Activated CD4-positive, alpha-beta T cell treated with anti-CD3 and anti-CD28 coated beads, Interleukin-2, amount 10 ng/mL, durations not matched to agents 7 days and 5 days (primary cell): ENCODE measurements around the gene KRTAP20-4. TPM values are rescaled to one million over a fixed set of nuclear protein-coding genes. Genes with fewer than 3 reads are reported as not detected.

ENCODE experiments used
- CTCF ChIA-PET: fragments of 350-600 bp; sonication (Branson Sonifier 250); formaldehyde crosslinking; loops from one replicate; lab custom pipeline; 2021; ENCODE audit warnings: antibody characterized with exemption; lab: Charles Lee
- POLR2A ChIA-PET: fragments of 350-600 bp; sonication (Branson Sonifier 250); formaldehyde crosslinking; loops from one replicate; lab custom pipeline; 2021; ENCODE audit warnings: antibody characterized with exemption; lab: Charles Lee
- DNase-seq: peaks from one replicate; pipeline ENCODE4 v3.0.0-alpha.2; 2020
- H3K27ac Mint-ChIP-seq: one replicate; pipeline ENCODE4 v1.8.0; 2021; ENCODE audit warnings: mild to moderate bottlenecking, moderate library complexity, mixed read lengths
- H3K27me3 Mint-ChIP-seq: one replicate; pipeline ENCODE4 v1.8.0; 2021; ENCODE audit warnings: mixed read lengths
- H3K36me3 Mint-ChIP-seq: one replicate; pipeline ENCODE4 v1.8.0; 2021; ENCODE audit warnings: low read depth, mixed read lengths
- H3K4me1 Mint-ChIP-seq: one replicate; pipeline ENCODE4 v1.8.0; 2021; ENCODE audit warnings: mixed read lengths
- H3K4me3 Mint-ChIP-seq: one replicate; pipeline ENCODE4 v1.8.0; 2021; ENCODE audit warnings: mild to moderate bottlenecking, moderate library complexity, mixed read lengths
- H3K9me3 Mint-ChIP-seq: one replicate; pipeline ENCODE4 v1.8.0; 2021; ENCODE audit warnings: mixed read lengths
- total RNA-seq, 2 experiments: library from RNA; stranded (reverse); gene quantifications; one replicate each; pipeline ENCODE4 v1.2.3, GENCODE V29; 2021

Gene KRTAP20-4
- not detected for total RNA-seq

GRCh38 chr21:30620522-30620921 lies at the start of gene KRTAP20-4:
TSS of gene KRTAP20-4 (plus strand) at chr21:30620627.
- Mint-ChIP-seq H3K4me1 (no peaks in the 10 kb centered on the region), H3K27ac (no peak within 1 kb of the TSS), H3K27me3 (peaks cover 2% of the 10 kb centered on the region), H3K9me3 (no peaks in the 10 kb centered on the region), H3K36me3 (no peaks in the 10 kb centered on the region), H3K4me3 (no peak within 1 kb of the TSS)
- CTCF ChIA-PET: no interaction called here
- POLR2A ChIA-PET: no interaction called here
- DNase-seq: no peak

- H3K4me1 Mint-ChIP-seq: no peaks in the 10 kb centered on the region
- H3K27ac Mint-ChIP-seq: no peak overlapping the region
- ChIA-PET POLR2A (no interaction called here), CTCF (no interaction called here)
- H3K27me3 Mint-ChIP-seq: peaks cover 2% of the 10 kb centered on the region
- no peaks in the 10 kb centered on the region for H3K36me3 Mint-ChIP-seq
- no peaks in the 10 kb centered on the region for H3K9me3 Mint-ChIP-seq
- no peak for DNase-seq
- H3K4me3 Mint-ChIP-seq: no peak overlapping the region
Measured at GRCh38 chr21:30577766-30578165, 42.7 kb upstream of the KRTAP20-4 start.

- Mint-ChIP-seq H3K4me1 (no peaks in the 10 kb centered on the region), H3K27me3 (peaks cover 2% of the 10 kb centered on the region), H3K4me3 (no peak overlapping the region), H3K27ac (no peak overlapping the region), H3K9me3 (no peaks in the 10 kb centered on the region), H3K36me3 (no peaks in the 10 kb centered on the region)
- CTCF ChIA-PET: no interaction called here
- POLR2A ChIA-PET: no interaction called here
- DNase-seq: no peak
Measured at GRCh38 chr21:30579346-30579745, 41.1 kb upstream of the KRTAP20-4 start.

- H3K27ac Mint-ChIP-seq: no peak overlapping the region
- POLR2A ChIA-PET: no interaction called here
- no peak overlapping the region for H3K4me3 Mint-ChIP-seq
- H3K36me3 Mint-ChIP-seq: no peaks in the 10 kb centered on the region
- H3K4me1 Mint-ChIP-seq: no peaks in the 10 kb centered on the region
- CTCF ChIA-PET: no interaction called here
- DNase-seq: no peak
- H3K9me3 Mint-ChIP-seq: no peaks in the 10 kb centered on the region
- H3K27me3 Mint-ChIP-seq: peaks cover 2% of the 10 kb centered on the region
Measured at GRCh38 chr21:30580132-30580531, 40.3 kb upstream of the KRTAP20-4 start.

GRCh38 chr21:30582870-30583269 lies 37.6 kb upstream of the KRTAP20-4 start:
- H3K27me3 Mint-ChIP-seq: peaks cover 2% of the 10 kb centered on the region
- H3K27ac Mint-ChIP-seq: no peak overlapping the region
- ChIA-PET POLR2A (no interaction called here), CTCF (no interaction called here)
- no peak overlapping the region for H3K4me3 Mint-ChIP-seq
- no peak for DNase-seq
- no peaks in the 10 kb centered on the region for H3K4me1 Mint-ChIP-seq
- H3K36me3 Mint-ChIP-seq: no peaks in the 10 kb centered on the region
- H3K9me3 Mint-ChIP-seq: no peaks in the 10 kb centered on the region

GRCh38 chr21:30590297-30590696 lies 30.1 kb upstream of the KRTAP20-4 start, which contains the start of gene KRTAP22-2:
TSS of gene KRTAP22-2 (minus strand) at chr21:30590397.
- no peaks in the 10 kb centered on the region for H3K36me3 Mint-ChIP-seq
- H3K27ac Mint-ChIP-seq: no peak within 1 kb of the TSS
- H3K27me3 Mint-ChIP-seq: no peaks in the 10 kb centered on the region
- POLR2A ChIA-PET: interaction anchor here (0.7 kb wide), 1 partner anchor 58 kb away, joined by 3 read pairs; no protein-coding TSS in a partner anchor
- CTCF ChIA-PET: no interaction called here
- H3K9me3 Mint-ChIP-seq: no peaks in the 10 kb centered on the region
- H3K4me3 Mint-ChIP-seq: no peak within 1 kb of the TSS
- DNase-seq: no peak
- no peaks in the 10 kb centered on the region for H3K4me1 Mint-ChIP-seq

GRCh38 chr21:30592140-30592539 lies 28.3 kb upstream of the KRTAP20-4 start, which contains the start of gene KRTAP6-3:
TSS of gene KRTAP6-3 (plus strand) at chr21:30592440. CDS start at chr21:30592446, 6 bp downstream.
- no peak within 1 kb of the TSS for H3K27ac Mint-ChIP-seq
- no peaks in the 10 kb centered on the region for H3K9me3 Mint-ChIP-seq
- no peaks in the 10 kb centered on the region for H3K4me1 Mint-ChIP-seq
- ChIA-PET POLR2A (no interaction called here), CTCF (no interaction called here)
- no peaks in the 10 kb centered on the region for H3K36me3 Mint-ChIP-seq
- no peak within 1 kb of the TSS for H3K4me3 Mint-ChIP-seq
- no peaks in the 10 kb centered on the region for H3K27me3 Mint-ChIP-seq
- no peak for DNase-seq

- Mint-ChIP-seq H3K4me3 (no peak within 1 kb of the TSS), H3K27ac (no peak within 1 kb of the TSS), H3K9me3 (no peaks in the 10 kb centered on the region), H3K27me3 (no peaks in the 10 kb centered on the region), H3K4me1 (no peaks in the 10 kb centered on the region), H3K36me3 (no peaks in the 10 kb centered on the region)
- no peak for DNase-seq
- ChIA-PET CTCF (no interaction called here), POLR2A (no interaction called here)
Measured at GRCh38 chr21:30598802-30599201, 21.6 kb upstream of the KRTAP20-4 start, which contains the start of gene KRTAP6-2. TSS of gene KRTAP6-2 (minus strand) at chr21:30598902. CDS start at chr21:30598874, 28 bp downstream.

- Mint-ChIP-seq H3K36me3 (no peaks in the 10 kb centered on the region), H3K27ac (no peak within 1 kb of the TSS), H3K4me3 (no peak within 1 kb of the TSS), H3K9me3 (no peaks in the 10 kb centered on the region), H3K4me1 (no peaks in the 10 kb centered on the region), H3K27me3 (no peaks in the 10 kb centered on the region)
- ChIA-PET POLR2A (no interaction called here), CTCF (no interaction called here)
- DNase-seq: no peak
Measured at GRCh38 chr21:30600787-30601186, 19.6 kb upstream of the KRTAP20-4 start, which contains the start of gene KRTAP22-1. TSS of gene KRTAP22-1 (plus strand) at chr21:30601087.

GRCh38 chr21:30605968-30606367 lies 14.5 kb upstream of the KRTAP20-4 start:
- CTCF ChIA-PET: no interaction called here
- POLR2A ChIA-PET: no interaction called here
- Mint-ChIP-seq H3K27ac (no peak overlapping the region), H3K4me1 (no peaks in the 10 kb centered on the region), H3K36me3 (no peaks in the 10 kb centered on the region), H3K4me3 (no peak overlapping the region), H3K9me3 (peaks cover 3% of the 10 kb centered on the region), H3K27me3 (no peaks in the 10 kb centered on the region)
- DNase-seq: no peak

- ChIA-PET POLR2A (no interaction called here), CTCF (interaction anchor here (0.6 kb wide), 1 partner anchor 66 kb away, joined by 3 read pairs; no protein-coding TSS in a partner anchor)
- DNase-seq: no peak
- Mint-ChIP-seq H3K27me3 (no peaks in the 10 kb centered on the region), H3K9me3 (peaks cover 9% of the 10 kb centered on the region), H3K4me1 (no peaks in the 10 kb centered on the region), H3K36me3 (no peaks in the 10 kb centered on the region), H3K27ac (no peak overlapping the region), H3K4me3 (no peak overlapping the region)
Measured at GRCh38 chr21:30612132-30612531, 8.3 kb upstream of the KRTAP20-4 start.

GRCh38 chr21:30613836-30614235 lies 6.6 kb upstream of the KRTAP20-4 start, which contains the start of gene KRTAP6-1:
TSS of gene KRTAP6-1 (minus strand) at chr21:30613930. CDS start at chr21:30613904, 26 bp downstream.
- ChIA-PET CTCF (no interaction called here), POLR2A (no interaction called here)
- H3K4me1 Mint-ChIP-seq: no peaks in the 10 kb centered on the region
- H3K27ac Mint-ChIP-seq: no peak within 1 kb of the TSS
- DNase-seq: no peak
- H3K36me3 Mint-ChIP-seq: no peaks in the 10 kb centered on the region
- H3K27me3 Mint-ChIP-seq: peaks cover 2% of the 10 kb centered on the region
- H3K9me3 Mint-ChIP-seq: peaks cover 7% of the 10 kb centered on the region
- no peak within 1 kb of the TSS for H3K4me3 Mint-ChIP-seq

- CTCF ChIA-PET: no interaction called here
Measured at GRCh38 chr21:30615199-30615598, 5.2 kb upstream of the KRTAP20-4 start.

GRCh38 chr21:30616125-30616524 lies 4.3 kb upstream of the KRTAP20-4 start, which contains the start of gene KRTAP20-1:
TSS of gene KRTAP20-1 (plus strand) at chr21:30616425. CDS start at chr21:30616455, 30 bp downstream.
- H3K4me1 Mint-ChIP-seq: no peaks in the 10 kb centered on the region
- peaks cover 4% of the 10 kb centered on the region for H3K9me3 Mint-ChIP-seq
- DNase-seq: no peak
- no peak within 1 kb of the TSS for H3K27ac Mint-ChIP-seq
- H3K27me3 Mint-ChIP-seq: peaks cover 2% of the 10 kb centered on the region
- POLR2A ChIA-PET: no interaction called here
- H3K4me3 Mint-ChIP-seq: no peak within 1 kb of the TSS
- CTCF ChIA-PET: no interaction called here
- H3K36me3 Mint-ChIP-seq: no peaks in the 10 kb centered on the region

More at GRCh38 chr21:30615199-30615598, 5.2 kb upstream of the KRTAP20-4 start:
- H3K4me3 Mint-ChIP-seq: no peak overlapping the region
- no peak overlapping the region for H3K27ac Mint-ChIP-seq
- DNase-seq: no peak
- peaks cover 2% of the 10 kb centered on the region for H3K27me3 Mint-ChIP-seq
- no peaks in the 10 kb centered on the region for H3K4me1 Mint-ChIP-seq
- H3K9me3 Mint-ChIP-seq: peaks cover 7% of the 10 kb centered on the region
- POLR2A ChIA-PET: no interaction called here
- no peaks in the 10 kb centered on the region for H3K36me3 Mint-ChIP-seq
